SU-DHL-6 (cell line): ENCODE measurements around the gene DYNC2H1.

Source experiments
- H2AFZ ChIP-seq: fragments of 200-600 bp; sonication (generic); 2 replicates; pipeline ENCODE4 v1.6.1; 2014; ENCODE audit warnings: low read depth, mild to moderate bottlenecking, moderate library complexity, mixed read lengths, antibody characterized with exemption, low read length; ENCODE audit not compliant: severe bottlenecking
- H3F3A ChIP-seq: fragments of 200-600 bp; shearing (Covaris generic); 2 replicates; pipeline ENCODE4 v1.6.0; 2016; ENCODE audit warnings: antibody characterized with exemption, mild to moderate bottlenecking; ENCODE audit not compliant: insufficient read depth
- H3K27ac ChIP-seq: fragments of 200-600 bp; sonication (generic); 2 replicates; pipeline ENCODE4 v1.5.1; 2016; ENCODE audit warnings: low read depth, mild to moderate bottlenecking, low read length, moderate library complexity, mixed read lengths
- H3K27me3 ChIP-seq: fragments of 200-600 bp; sonication (generic), shearing (Covaris generic); 2 replicates; pipeline ENCODE4 v1.6.0; 2014; ENCODE audit warnings: mild to moderate bottlenecking, low read length
- H3K36me3 ChIP-seq: fragments of 200-600 bp; sonication (generic); 2 replicates; pipeline ENCODE4 v1.6.1; 2014; ENCODE audit warnings: mild to moderate bottlenecking, low read length, mixed read lengths
- H3K4me2 ChIP-seq: fragments of 300-600, 200-600 bp; shearing (Covaris generic), sonication (generic); 2 replicates; pipeline ENCODE4 v1.6.0; 2014; ENCODE audit warnings: low read length, low read depth, mild to moderate bottlenecking; ENCODE audit not compliant: poor library complexity, severe bottlenecking
- H3K4me3 ChIP-seq: fragments of 200-600 bp; sonication (generic); 2 replicates; pipeline ENCODE4 v1.5.1; 2014; ENCODE audit warnings: antibody characterized with exemption, low read length, mild to moderate bottlenecking, mixed read lengths; ENCODE audit not compliant: insufficient read depth, poor library complexity, severe bottlenecking
- H3K79me2 ChIP-seq: fragments of 200-600 bp; sonication (generic); 2 replicates; pipeline ENCODE4 v1.6.1; 2014; ENCODE audit warnings: mild to moderate bottlenecking, low read length, moderate library complexity; ENCODE audit not compliant: insufficient read depth
- H3K9ac ChIP-seq: fragments of 200-600 bp; sonication (generic); 2 replicates; pipeline ENCODE4 v1.7.0; 2014; ENCODE audit warnings: mild to moderate bottlenecking, low read length
- H3K9me2 ChIP-seq: fragments of 200-600 bp; sonication (generic); replicated peaks from 2 replicates; pipeline ENCODE4 v1.6.1; 2014; ENCODE audit warnings: low read length; ENCODE audit not compliant: insufficient read depth
- H3K9me3 ChIP-seq: fragments of 200-600 bp; sonication (generic); 2 replicates; pipeline ENCODE4 v1.6.1; 2014; ENCODE audit warnings: low read length, mixed read lengths; ENCODE audit not compliant: insufficient read depth
- H4K20me1 ChIP-seq: fragments of 200-600 bp; sonication (generic); 2 replicates; pipeline ENCODE4 v1.6.1; 2014; ENCODE audit warnings: low read depth, mild to moderate bottlenecking, antibody characterized with exemption, low read length, moderate library complexity, mixed read lengths
- CTCF ChIP-seq: fragments of 200-600 bp; sonication (generic); IDR thresholded peaks from one replicate; pipeline ENCODE4 v1.5.1; 2017; ENCODE audit warnings: antibody characterized with exemption, mild to moderate bottlenecking, low read length, moderate library complexity; ENCODE audit not compliant: insufficient read depth, poor library complexity, severe bottlenecking
- EZH2phosphoT487 ChIP-seq: fragments of 200-600 bp; sonication (generic), shearing (Covaris generic); conservative IDR thresholded peaks from 2 replicates; pipeline ENCODE4 v1.6.1; 2018; ENCODE audit warnings: mild to moderate bottlenecking, antibody characterized with exemption, low read length, moderate library complexity, mixed read lengths

DYNC2H1 gene

DNA sequence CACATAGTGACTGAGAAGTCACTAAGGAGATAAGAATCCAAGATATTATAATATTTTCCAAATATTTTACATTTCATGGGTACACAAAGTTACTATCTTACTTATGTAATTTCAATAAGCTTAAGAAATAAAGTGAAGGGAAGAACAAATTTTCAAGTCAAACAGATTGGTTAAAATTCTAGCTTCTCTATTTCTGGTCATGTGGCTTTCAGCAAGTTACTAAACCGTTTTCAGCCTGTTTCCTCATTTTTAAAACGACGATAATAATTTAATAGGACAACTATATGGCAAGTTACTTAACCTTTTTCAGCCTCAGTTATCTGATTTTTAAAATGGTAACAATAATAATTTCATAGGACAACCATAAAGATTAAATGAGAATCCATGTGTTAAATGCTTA is 32.9 kb upstream of the DYNC2H1 start:
- Histone ChIP-seq H2AFZ (no peak overlapping the region), H3K9ac (no peak overlapping the region), H3K36me3 (peaks cover 43% of the 10 kb centered on the region), H3K27me3 (no peaks in the 10 kb centered on the region), H3K79me2 (peaks cover 37% of the 10 kb centered on the region), H3K4me3 (no peak overlapping the region), H3K4me2 (no peak overlapping the region), H3K27ac (no peak overlapping the region), H3F3A (peaks cover 5% of the 10 kb centered on the region; the same call in 1 of the 2 replicates), H3K9me2 (no peaks in the 10 kb centered on the region), H3K9me3 (no peaks in the 10 kb centered on the region), H4K20me1 (peaks cover 3% of the 10 kb centered on the region; the same call in 1 of the 2 replicates)
- no peak for TF ChIP-seq EZH2phosphoT487
- no peak for TF ChIP-seq CTCF

- peaks cover 55% of the 10 kb centered on the region for H3K36me3 ChIP-seq
These were observed 31.7 kb upstream of the DYNC2H1 start for GRCh38 chr11:103077554-103077953.

GRCh38 chr11:103078710-103079109 is 30.5 kb upstream of the DYNC2H1 start:
- peaks cover 16% of the 10 kb centered on the region for H4K20me1 ChIP-seq
- H3K9ac ChIP-seq, result no peak overlapping the region
- no peaks in the 10 kb centered on the region for H3K9me2 ChIP-seq
- peaks cover 59% of the 10 kb centered on the region for H3K36me3 ChIP-seq
- no peaks in the 10 kb centered on the region for H3K27me3 ChIP-seq
- no peak overlapping the region for H3K27ac ChIP-seq
- H2AFZ ChIP-seq, result no peak overlapping the region
- no peak overlapping the region for H3K4me3 ChIP-seq
- no peak overlapping the region for H3K4me2 ChIP-seq
- H3K9me3 ChIP-seq, result no peaks in the 10 kb centered on the region
- H3F3A ChIP-seq, result peaks cover 11% of the 10 kb centered on the region; the same call in 1 of the 2 replicates
- TF ChIP-seq CTCF (no peak), EZH2phosphoT487 (no peak)
- peaks cover 47% of the 10 kb centered on the region for H3K79me2 ChIP-seq

More at GRCh38 chr11:103077554-103077953, 31.7 kb upstream of the DYNC2H1 start:
- H3K79me2 ChIP-seq, result peaks cover 43% of the 10 kb centered on the region
- no peak overlapping the region for H2AFZ ChIP-seq
- H3F3A ChIP-seq, result peaks cover 6% of the 10 kb centered on the region; the same call in 1 of the 2 replicates
- H3K4me2 ChIP-seq, result no peak overlapping the region
- H3K4me3 ChIP-seq, result no peak overlapping the region
- H3K9me3 ChIP-seq, result no peaks in the 10 kb centered on the region
- no peak overlapping the region for H3K9ac ChIP-seq
- peaks cover 10% of the 10 kb centered on the region for H4K20me1 ChIP-seq
- no peaks in the 10 kb centered on the region for H3K9me2 ChIP-seq
- H3K27me3 ChIP-seq, result no peaks in the 10 kb centered on the region
- TF ChIP-seq CTCF (no peak), EZH2phosphoT487 (no peak)
- H3K27ac ChIP-seq, result no peak overlapping the region
